Measurements from ENCODE around the gene ERFE.
"Not testable (repeated sequence)": the region's sequence is repeated elsewhere in the genome, so short reads cannot be mapped to it uniquely, and the experiment has no call there.

ERFE gene, protein sequence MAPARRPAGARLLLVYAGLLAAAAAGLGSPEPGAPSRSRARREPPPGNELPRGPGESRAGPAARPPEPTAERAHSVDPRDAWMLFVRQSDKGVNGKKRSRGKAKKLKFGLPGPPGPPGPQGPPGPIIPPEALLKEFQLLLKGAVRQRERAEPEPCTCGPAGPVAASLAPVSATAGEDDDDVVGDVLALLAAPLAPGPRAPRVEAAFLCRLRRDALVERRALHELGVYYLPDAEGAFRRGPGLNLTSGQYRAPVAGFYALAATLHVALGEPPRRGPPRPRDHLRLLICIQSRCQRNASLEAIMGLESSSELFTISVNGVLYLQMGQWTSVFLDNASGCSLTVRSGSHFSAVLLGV

DNA sequence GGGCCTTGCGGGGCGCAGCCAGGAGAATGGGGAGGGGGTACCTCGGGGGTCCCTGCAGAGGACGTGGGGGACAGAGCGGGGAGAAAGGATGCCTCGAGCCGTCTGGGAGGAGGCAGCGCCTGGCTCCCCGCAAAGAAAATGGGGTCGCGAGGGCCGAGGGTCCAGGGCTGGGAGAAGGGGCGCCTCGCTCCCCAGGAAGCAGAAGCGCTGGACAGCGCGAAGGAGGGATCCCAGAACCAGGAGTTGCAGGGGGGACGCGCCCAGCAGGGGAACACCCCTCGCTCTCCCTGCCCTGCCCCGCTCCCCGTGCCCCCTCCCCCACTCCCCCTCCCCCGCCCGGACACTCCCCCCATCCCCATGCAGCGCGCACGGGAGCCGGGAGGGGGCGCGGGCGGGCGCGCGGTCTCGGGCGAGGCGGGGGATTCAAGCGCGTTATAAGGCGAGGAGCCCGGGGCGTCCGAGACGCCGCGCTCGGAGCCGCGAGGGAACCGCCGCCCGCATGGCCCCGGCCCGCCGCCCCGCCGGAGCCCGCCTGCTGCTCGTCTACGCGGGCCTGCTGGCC, at the start of gene ERFE:
Gene ERFE (plus strand): TSS at position 462 of the 562 bp plus-strand sequence. CDS start 38 bp downstream, at position 500.
- DNase-seq (ENCODE audit: low spot score), result peak; percentile 74

DNA sequence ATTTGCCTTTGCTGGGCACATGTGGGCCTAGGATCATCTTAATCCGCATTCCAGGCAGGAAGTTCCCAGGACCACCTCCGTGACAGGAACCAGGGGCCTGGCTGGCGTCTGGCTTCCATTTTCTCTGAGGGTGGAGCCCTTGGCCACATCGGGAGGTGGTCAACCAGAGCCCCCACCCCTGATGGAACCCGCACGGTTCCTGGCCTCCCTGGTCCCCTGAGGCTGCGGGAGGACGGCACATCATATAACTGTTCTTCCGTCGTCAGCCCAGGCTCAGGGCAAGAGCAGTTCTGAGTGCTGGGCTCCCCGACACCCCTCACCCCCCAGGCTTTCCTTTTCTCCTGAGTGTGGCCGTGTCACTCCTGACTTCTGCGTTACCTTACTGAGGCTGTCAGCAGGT, 45.2 kb upstream of the ERFE start:
- DNase-seq (ENCODE audit: low spot score), result no peak

GRCh38 chr2:238114331-238114841, 44.4 kb upstream of the ERFE start:
- DNase-seq (ENCODE audit: low spot score), result no peak

DNA sequence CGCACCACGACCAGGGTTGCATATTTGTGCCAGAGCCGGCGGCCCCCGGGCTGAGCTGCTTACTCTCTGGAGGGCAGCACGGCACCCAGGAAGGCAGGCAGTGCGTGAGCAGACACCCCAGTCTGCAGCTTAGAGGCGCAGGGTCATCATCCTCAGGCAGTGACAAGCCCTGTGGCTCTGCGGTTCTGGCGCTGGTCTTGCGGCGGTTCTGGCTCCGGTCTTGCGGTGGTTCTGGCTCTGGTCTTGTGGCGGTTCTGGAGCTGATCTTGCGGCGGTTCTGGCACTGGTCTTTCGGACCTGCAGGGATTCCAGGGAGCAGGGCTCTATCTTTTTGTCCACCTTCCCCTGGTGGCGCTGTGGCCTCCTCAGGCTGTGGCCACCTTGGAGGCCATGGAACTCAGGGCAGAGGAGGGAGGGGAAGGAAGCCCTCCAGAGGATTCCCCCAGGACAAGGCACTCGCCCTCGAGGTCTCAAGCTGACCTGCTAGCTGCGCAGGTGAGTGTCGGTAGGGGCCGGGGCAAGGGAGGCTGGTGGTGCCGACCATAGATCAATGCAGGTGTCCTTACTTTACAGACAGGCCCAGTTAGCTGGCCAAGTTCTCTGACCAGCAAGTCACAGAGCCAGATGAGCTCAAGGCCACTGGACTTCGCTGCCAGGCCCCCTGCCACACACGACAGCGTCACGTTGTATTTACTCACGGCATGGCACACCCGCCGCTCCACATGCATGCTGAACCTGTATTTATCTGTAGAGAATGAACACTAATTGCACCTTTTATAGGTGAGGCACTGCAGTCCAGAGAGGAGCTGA, 43.7 kb upstream of the ERFE start:
- no peak for DNase-seq (ENCODE audit: low spot score)

GRCh38 chr2:238115709-238116108, 43.1 kb upstream of the ERFE start:
- DNase-seq (ENCODE audit: low spot score), result not testable (repeated sequence)

DNA sequence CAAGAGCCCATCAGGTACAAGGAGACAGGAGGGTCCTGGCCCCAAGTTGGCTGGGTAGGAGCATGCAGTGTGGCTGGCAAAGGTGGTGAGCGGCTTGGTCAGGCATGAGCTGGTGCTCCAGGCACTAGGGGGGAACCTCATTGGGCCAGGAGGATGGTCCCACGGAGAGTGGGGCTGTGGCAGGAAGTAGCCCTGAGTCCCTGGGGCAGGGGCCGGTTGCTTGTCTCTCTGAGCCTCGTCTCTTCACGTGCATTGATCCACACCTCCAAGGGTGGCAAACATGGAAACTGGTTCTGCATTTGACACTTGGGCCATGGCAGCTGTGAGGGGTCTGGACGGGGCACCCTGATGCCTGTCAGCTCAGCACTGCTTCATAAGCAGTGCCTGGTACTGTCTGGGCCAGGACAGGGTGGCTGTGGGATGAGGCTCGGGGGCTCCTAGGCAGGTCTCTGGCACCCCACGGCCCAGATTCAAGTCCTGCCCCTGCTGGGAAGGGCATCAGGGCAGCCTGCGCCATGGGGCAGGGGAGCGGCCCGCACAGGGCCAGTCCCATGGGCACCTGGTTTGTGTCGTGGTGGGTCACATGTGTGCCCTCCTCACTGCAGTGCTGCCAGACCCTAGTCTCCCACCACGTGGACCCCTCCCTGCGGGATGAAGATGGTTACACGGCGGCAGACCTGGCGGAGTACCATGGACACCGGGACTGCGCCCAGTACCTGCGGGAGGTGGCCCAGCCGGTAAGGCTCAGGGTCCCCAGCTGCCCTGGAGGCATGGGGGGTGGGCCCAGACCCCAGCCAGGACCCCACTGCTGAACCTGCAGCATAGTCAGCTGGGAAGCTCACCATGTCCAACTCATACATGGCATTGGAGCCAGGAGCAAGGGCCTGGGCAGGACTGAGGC, 42.2 kb upstream of the ERFE start:
- no peak for DNase-seq (ENCODE audit: low spot score)

DNA sequence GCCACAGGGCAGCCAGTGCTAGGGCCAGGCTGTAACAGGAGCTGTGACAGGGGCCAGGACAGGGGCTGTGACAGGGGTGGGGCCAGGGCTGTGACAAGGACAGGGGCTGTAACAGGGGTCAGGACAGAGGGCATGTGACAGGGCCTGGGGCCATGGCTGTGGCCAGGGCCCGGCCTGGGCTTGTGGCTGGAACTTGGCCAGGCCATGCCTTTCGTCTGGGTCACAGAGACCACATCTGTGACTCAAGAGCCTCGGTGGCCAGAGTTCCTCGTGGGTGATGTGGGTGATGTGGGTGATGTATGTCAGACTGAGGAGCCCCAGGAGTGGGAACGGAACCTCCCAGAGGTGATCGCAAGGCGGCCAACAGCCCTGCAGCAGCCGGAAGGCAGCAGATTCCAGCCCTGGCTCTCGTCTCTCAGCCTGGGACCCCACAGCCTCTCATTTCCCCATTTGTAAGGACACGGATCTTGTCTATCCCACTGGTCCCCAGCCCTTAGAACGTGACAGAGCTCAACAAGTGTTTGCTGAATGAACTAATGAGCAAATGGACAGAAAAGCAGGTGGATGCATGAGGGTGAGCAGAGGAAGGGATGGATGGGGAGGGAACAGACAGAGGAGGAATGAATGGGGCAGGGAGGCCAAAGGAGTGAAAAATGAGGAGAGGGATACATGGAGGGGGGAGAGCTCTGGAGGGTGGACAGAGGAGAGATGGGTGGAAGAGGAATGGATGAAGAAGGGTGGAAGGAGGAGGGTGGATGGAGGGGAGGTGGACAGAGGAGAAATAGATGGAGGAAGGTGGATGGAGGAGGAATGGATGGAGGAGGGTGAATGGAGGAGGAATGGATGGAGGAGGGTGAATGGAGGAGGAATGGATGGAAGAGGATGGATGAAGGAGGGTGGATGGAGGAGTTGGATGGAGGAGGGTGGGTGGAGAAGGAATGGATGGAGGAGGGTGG, 41.3 kb upstream of the ERFE start:
- no peak for DNase-seq (ENCODE audit: low spot score)

DNA sequence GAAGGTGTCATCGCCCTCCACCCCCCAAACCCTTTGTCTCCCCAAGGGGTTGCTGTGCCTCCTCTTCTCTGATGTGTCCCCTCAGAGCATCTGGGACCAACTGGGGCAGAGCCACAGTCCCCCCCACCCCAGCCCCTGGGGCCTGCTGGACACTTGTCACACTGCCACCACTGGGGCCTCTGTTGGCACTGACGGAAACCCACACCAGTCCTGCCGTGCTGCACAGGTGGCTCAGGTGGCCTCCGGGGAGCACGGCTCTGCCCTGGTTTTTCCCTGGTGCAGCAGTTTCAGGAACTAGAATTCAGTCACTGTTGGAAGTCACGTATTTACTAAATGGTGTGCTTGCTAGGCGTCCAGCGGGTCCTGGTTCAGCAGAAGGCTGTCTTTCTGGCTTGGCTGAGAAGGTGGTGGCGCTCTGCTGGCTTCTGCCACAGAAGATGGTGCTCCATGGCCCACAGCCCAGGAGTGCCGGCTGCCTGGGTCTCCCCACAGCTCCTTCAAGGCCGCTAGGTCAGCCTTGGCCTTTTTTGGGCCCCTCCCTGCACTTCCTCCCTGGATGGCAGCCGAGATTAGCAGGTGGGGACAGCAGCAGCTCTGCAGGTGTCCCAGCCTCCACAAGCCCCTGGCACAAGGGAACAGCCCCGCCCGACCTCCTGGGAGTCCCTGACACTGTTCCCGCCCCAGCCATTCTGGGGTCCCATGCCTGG, 38.9 kb upstream of the ERFE start:
- no peak for DNase-seq (ENCODE audit: low spot score)

DNA sequence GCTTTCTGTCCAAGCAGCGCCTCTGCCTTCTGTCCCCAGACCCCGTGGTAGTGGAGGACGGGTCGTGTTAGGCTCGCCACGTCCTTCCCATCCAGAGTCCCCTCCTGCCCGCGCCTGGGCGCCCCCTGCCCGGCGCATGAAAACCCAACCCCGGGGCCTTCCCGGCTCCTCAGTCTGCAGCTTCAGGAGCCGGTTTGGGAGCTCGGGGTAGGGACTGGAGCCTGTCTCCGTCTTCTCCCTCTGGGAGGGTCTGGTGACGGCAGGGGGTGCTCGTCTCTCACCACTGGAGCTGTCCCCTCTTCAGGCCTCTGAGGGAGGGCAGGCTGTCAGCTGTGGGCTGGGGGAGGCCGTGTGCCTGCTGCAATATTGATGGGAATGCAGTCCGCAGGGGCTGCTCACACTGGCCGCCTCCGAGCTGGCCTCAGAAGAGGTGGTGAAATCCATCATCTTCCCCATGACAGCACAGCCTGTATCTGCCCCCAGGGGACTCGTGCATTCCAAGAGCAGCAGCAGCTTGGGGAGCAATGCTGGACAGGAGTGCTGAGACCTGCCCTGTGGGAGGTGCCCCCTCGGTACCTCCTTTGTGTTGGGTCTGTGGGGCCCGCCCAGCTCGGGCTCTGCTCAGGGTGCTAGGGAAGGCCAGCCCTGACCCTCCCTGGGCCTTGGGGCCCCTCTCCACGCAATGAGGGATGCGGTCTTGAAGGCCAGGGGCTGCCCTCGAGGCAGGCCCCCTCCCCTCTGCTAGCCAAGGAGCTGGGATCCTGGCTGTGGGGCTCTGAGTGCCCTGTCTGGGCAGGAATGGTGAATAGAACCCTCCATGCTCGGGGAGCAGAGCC, 38.1 kb upstream of the ERFE start:
- no peak for DNase-seq (ENCODE audit: low spot score)

- no peak for DNase-seq (ENCODE audit: low spot score)
These were observed 37.1 kb upstream of the ERFE start for GRCh38 chr2:238121511-238122286.

GRCh38 chr2:238122287-238123217, 36.2 kb upstream of the ERFE start:
- no peak for DNase-seq (ENCODE audit: low spot score)

DNA sequence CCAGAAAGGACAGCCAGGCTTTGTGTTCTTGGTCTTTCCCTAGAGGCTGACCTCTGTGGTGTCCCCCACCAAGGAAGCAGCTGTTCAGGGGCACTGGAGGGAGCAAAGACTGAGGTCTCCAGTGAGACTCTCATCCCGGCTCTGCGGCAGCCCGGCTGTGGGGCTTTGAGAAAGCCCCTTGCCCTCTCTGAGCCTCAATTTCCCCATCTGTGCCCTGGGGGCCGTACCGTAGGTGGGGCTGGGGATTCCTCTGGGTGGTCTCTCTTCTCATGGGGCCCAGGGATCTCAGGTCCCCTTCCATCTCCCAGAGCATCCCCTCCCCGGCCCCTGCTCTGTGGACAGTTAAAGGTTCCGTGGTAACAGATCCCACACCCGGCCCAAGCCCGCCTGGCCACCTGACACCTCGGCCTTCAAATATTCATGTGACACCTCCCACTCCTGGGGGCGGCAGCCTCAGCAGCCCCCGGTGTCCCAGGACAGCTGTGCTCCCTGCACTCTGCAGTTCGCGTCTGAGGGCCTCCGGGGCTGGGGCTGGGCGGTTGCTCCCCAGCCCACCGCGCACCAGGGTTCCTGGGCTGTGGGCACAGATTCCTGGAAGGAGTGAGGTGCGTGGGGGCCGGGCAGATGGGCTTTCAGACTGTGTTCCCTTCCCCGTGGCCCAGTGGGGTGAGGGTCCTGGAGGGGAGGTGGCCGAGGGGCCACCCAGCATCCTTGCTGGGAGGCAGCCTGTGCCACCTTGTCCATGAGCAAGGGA, 35.4 kb upstream of the ERFE start:
- no peak for DNase-seq (ENCODE audit: low spot score)

DNA sequence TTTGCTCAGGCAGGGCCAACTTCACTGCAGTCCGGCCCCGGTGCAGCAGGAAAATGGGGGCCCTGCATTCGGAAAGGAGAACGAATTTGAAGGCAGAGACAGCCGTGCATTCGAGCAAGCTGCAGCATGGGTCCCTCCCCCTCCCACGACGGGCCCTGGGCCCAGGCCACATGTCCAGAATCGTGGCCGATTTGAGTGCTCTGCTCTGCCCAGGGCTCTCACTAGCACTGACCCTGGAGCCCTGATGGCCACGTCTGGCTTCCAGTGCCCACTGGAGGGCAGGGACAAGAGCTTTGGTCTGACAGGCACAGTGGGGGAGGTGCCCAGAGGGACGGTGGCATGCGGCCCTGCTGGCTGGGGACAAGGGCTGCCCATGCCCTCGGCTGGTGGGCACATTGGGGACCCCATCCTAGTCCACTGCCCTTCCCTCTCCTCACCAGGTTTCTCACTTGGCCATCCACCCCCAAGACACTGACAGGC, 34.7 kb upstream of the ERFE start:
- no peak for DNase-seq (ENCODE audit: low spot score)

GRCh38 chr2:238124488-238125126, 34.2 kb upstream of the ERFE start:
- no peak for DNase-seq (ENCODE audit: low spot score)

- DNase-seq (ENCODE audit: low spot score), result no peak
These were observed 33.5 kb upstream of the ERFE start for GRCh38 chr2:238125127-238125885.

Measured in hematopoietic multipotent progenitor cell treated with erythropoietin and hydrocortisone succinate and interleukin-3 and kit ligand, for 15 days (in vitro differentiated cells).